Ishikawa (cell line): ENCODE data around the gene FARSA.

Source experiments
- CEBPB ChIP-seq: IDR thresholded peaks from 2 replicates; pipeline ENCODE4 v1.6.1; 2012
- CREB1 ChIP-seq: IDR thresholded peaks from 2 replicates; pipeline ENCODE4 v1.6.1; 2012; ENCODE audit warnings: low read depth
- EGR1 ChIP-seq: IDR thresholded peaks from 2 replicates; pipeline ENCODE4 v1.6.1; 2012
- EP300 ChIP-seq: IDR thresholded peaks from 2 replicates; pipeline ENCODE4 v1.6.1; 2012; ENCODE audit warnings: borderline replicate concordance
- FOXM1 ChIP-seq: IDR thresholded peaks from 2 replicates; pipeline ENCODE4 v1.6.1; 2012; ENCODE audit warnings: low read depth, borderline replicate concordance
- MAX ChIP-seq: IDR thresholded peaks from 2 replicates; pipeline ENCODE4 v1.6.1; 2012
- RAD21 ChIP-seq: IDR thresholded peaks from 2 replicates; pipeline ENCODE4 v1.6.1; 2012; ENCODE audit warnings: low read depth
- REST ChIP-seq: IDR thresholded peaks from 2 replicates; pipeline ENCODE4 v1.6.1; 2012; ENCODE audit warnings: low read depth, mild to moderate bottlenecking
- TAF1 ChIP-seq: IDR thresholded peaks from 2 replicates; pipeline ENCODE4 v1.6.1; 2012; ENCODE audit warnings: low read depth, mild to moderate bottlenecking
- TCF12 ChIP-seq: IDR thresholded peaks from 2 replicates; pipeline ENCODE4 v1.6.1; 2012; ENCODE audit warnings: low read depth
- USF1 ChIP-seq: IDR thresholded peaks from 2 replicates; pipeline ENCODE4 v1.6.1; 2012
- YY1 ChIP-seq: IDR thresholded peaks from 2 replicates; pipeline ENCODE4 v1.6.1; 2012; ENCODE audit warnings: low read depth
- ZBTB7A ChIP-seq: IDR thresholded peaks from 2 replicates; pipeline ENCODE4 v1.6.1; 2012; ENCODE audit warnings: low read depth

- TF ChIP-seq CEBPB (no peak), REST (no peak), FOXM1 (no peak), ZBTB7A (no peak), EGR1 (no peak), TAF1 (no peak), EP300 (no peak), RAD21 (no peak), MAX (no peak), TCF12 (no peak), YY1 (no peak), CREB1 (no peak), USF1 (no peak)
These were observed 50.9 kb downstream of the FARSA start for GRCh38 chr19:12882589-12882988.
